ENCODE results near the gene CCDC30.

DNA sequence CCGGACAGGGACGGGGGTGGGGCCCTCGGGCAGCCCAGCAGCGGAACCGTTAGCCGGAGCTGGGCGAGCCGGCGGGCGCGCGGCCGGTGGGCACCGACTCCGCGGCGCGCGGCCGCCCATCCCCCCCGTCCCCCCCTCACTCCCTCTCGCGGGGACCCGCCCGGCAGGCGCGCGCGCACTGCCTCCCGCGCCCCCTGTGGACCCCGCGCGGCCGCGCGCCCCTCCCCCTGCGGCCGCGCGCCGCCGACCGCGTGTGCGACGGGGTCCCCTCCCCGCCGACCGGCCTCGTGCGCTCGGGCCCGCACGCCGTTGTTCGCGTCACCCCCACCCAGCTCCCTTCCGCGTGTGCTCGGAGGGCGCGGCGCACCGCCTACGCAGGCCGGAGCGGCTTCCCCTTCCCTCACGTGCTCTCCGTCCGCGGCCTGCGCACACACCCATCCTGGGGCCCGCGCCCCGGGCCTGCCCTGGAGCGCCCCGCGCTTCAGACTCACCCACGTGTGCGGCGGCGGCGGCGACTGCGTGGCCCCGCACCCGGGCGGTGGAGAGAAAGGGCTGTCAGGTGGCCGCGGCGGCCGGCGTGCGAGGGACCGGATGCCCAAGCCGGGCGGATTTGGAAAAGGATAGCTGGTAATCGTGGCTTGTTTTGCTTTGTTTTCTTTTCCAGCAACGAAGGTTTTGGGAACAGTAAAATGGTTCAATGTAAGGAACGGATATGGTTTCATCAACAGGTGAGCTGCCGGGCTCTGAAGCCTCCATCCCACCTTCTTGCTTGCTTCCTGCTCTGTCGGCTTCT, 219.8 kb downstream of the CCDC30 start:
- TF ChIP-seq, protein P1, sequence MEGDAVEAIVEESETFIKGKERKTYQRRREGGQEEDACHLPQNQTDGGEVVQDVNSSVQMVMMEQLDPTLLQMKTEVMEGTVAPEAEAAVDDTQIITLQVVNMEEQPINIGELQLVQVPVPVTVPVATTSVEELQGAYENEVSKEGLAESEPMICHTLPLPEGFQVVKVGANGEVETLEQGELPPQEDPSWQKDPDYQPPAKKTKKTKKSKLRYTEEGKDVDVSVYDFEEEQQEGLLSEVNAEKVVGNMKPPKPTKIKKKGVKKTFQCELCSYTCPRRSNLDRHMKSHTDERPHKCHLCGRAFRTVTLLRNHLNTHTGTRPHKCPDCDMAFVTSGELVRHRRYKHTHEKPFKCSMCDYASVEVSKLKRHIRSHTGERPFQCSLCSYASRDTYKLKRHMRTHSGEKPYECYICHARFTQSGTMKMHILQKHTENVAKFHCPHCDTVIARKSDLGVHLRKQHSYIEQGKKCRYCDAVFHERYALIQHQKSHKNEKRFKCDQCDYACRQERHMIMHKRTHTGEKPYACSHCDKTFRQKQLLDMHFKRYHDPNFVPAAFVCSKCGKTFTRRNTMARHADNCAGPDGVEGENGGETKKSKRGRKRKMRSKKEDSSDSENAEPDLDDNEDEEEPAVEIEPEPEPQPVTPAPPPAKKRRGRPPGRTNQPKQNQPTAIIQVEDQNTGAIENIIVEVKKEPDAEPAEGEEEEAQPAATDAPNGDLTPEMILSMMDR (conservative IDR thresholded peaks at IDR 0.05): no peak
- TF ChIP-seq ZFX (IDR thresholded peaks at IDR 0.05): peak; percentile 73
